Measurements from ENCODE around the gene RIT2.

RIT2 gene

DNA sequence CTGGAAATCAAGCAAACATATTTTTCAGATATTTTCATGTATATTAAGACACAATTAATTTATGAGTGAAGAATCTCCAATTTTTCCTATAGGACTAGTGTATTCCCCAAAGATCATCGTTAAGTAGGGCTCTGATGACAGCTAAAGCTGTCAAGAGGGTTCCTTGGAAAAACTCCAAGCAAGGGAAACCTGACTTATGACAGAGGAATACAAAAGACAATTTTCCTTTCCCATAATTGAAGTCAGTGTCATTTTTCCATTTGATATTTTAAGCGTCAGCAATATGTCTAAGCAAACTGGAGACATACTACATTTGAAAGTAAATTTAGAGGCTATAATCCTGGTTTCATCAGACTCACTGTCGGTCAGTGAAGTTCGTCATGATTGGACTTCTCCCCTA is 36.1 kb downstream of the RIT2 start:
- H3K9me3 ChIP-seq (ENCODE audit: severe bottlenecking), result no peaks in the 10 kb centered on the region
- TF ChIP-seq, protein P1, sequence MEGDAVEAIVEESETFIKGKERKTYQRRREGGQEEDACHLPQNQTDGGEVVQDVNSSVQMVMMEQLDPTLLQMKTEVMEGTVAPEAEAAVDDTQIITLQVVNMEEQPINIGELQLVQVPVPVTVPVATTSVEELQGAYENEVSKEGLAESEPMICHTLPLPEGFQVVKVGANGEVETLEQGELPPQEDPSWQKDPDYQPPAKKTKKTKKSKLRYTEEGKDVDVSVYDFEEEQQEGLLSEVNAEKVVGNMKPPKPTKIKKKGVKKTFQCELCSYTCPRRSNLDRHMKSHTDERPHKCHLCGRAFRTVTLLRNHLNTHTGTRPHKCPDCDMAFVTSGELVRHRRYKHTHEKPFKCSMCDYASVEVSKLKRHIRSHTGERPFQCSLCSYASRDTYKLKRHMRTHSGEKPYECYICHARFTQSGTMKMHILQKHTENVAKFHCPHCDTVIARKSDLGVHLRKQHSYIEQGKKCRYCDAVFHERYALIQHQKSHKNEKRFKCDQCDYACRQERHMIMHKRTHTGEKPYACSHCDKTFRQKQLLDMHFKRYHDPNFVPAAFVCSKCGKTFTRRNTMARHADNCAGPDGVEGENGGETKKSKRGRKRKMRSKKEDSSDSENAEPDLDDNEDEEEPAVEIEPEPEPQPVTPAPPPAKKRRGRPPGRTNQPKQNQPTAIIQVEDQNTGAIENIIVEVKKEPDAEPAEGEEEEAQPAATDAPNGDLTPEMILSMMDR (IDR thresholded peaks at IDR 0.05; ENCODE audit: poor library complexity, severe bottlenecking), result no peak
- no peak for DNase-seq (ENCODE audit: low spot score)
- H3K4me1 ChIP-seq (ENCODE audit: insufficient read depth, poor library complexity, severe bottlenecking), result no peaks in the 10 kb centered on the region
- H3K27me3 ChIP-seq (ENCODE audit: insufficient read depth, poor library complexity, severe bottlenecking), result peaks cover 4% of the 10 kb centered on the region
- H3K4me3 ChIP-seq (ENCODE audit: severe bottlenecking), result no peak overlapping the region
- no peak for ATAC-seq (ENCODE audit: low read depth)
- H3K27ac ChIP-seq (ENCODE audit: poor library complexity, severe bottlenecking), result no peak overlapping the region
- no peaks in the 10 kb centered on the region for H3K36me3 ChIP-seq (ENCODE audit: low read depth)

GRCh38 chr18:43078478-43079092 is 36.9 kb downstream of the RIT2 start:
- no peaks in the 10 kb centered on the region for H3K4me1 ChIP-seq (ENCODE audit: insufficient read depth, poor library complexity, severe bottlenecking)
- no peak overlapping the region for H3K4me3 ChIP-seq (ENCODE audit: severe bottlenecking)
- TF ChIP-seq, protein P1 (IDR thresholded peaks at IDR 0.05; ENCODE audit: poor library complexity, severe bottlenecking), result no peak
- peaks cover 4% of the 10 kb centered on the region for H3K27me3 ChIP-seq (ENCODE audit: insufficient read depth, poor library complexity, severe bottlenecking)
- no peaks in the 10 kb centered on the region for H3K9me3 ChIP-seq (ENCODE audit: severe bottlenecking)
- ATAC-seq (ENCODE audit: low read depth) (no peak), DNase-seq (ENCODE audit: low spot score) (no peak)
- no peaks in the 10 kb centered on the region for H3K36me3 ChIP-seq (ENCODE audit: low read depth)
- no peak overlapping the region for H3K27ac ChIP-seq (ENCODE audit: poor library complexity, severe bottlenecking)

GRCh38 chr18:43077510-43078308 is 37.8 kb downstream of the RIT2 start:
- Histone ChIP-seq H3K4me1 (ENCODE audit: insufficient read depth, poor library complexity, severe bottlenecking) (no peaks in the 10 kb centered on the region), H3K27me3 (ENCODE audit: insufficient read depth, poor library complexity, severe bottlenecking) (peaks cover 4% of the 10 kb centered on the region), H3K36me3 (ENCODE audit: low read depth) (no peaks in the 10 kb centered on the region), H3K9me3 (ENCODE audit: severe bottlenecking) (no peaks in the 10 kb centered on the region), H3K27ac (ENCODE audit: poor library complexity, severe bottlenecking) (no peak overlapping the region), H3K4me3 (ENCODE audit: severe bottlenecking) (no peak overlapping the region)
- ATAC-seq (ENCODE audit: low read depth), result no peak
- DNase-seq (ENCODE audit: low spot score), result no peak
- TF ChIP-seq, protein P1 (IDR thresholded peaks at IDR 0.05; ENCODE audit: poor library complexity, severe bottlenecking), result no peak

DNA sequence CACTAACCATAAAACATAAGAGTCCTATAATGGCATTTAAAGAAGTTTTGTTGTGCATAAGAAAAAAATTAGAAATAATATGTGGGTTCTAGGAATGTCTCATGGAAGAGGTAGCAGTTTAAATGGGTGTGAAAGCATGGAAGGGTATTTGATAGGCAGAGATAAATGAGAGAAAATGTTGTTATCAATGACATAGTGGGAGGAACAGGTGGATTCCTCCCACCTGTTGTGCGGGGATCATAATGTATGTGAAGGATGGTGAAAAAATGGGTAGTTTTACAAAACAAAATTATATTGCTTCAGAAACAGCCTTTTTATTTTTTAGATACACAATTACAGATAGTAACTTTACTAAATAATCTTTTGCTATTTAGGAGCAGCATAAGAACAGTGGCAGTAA is 41.7 kb downstream of the RIT2 start:
- DNase-seq (ENCODE audit: low spot score) (no peak), ATAC-seq (ENCODE audit: low read depth) (no peak)
- Histone ChIP-seq H3K4me1 (ENCODE audit: insufficient read depth, poor library complexity, severe bottlenecking) (no peaks in the 10 kb centered on the region), H3K36me3 (ENCODE audit: low read depth) (no peaks in the 10 kb centered on the region), H3K27me3 (ENCODE audit: insufficient read depth, poor library complexity, severe bottlenecking) (peaks cover 4% of the 10 kb centered on the region), H3K9me3 (ENCODE audit: severe bottlenecking) (no peaks in the 10 kb centered on the region), H3K27ac (ENCODE audit: poor library complexity, severe bottlenecking) (no peak overlapping the region), H3K4me3 (ENCODE audit: severe bottlenecking) (no peak overlapping the region)
- TF ChIP-seq, protein P1 (IDR thresholded peaks at IDR 0.05; ENCODE audit: poor library complexity, severe bottlenecking), result no peak

- Histone ChIP-seq H3K4me1 (ENCODE audit: insufficient read depth, poor library complexity, severe bottlenecking) (no peaks in the 10 kb centered on the region), H3K27ac (ENCODE audit: poor library complexity, severe bottlenecking) (no peak overlapping the region), H3K9me3 (ENCODE audit: severe bottlenecking) (no peaks in the 10 kb centered on the region), H3K36me3 (ENCODE audit: low read depth) (no peaks in the 10 kb centered on the region), H3K27me3 (ENCODE audit: insufficient read depth, poor library complexity, severe bottlenecking) (no peaks in the 10 kb centered on the region), H3K4me3 (ENCODE audit: severe bottlenecking) (no peak overlapping the region)
- TF ChIP-seq, protein P1 (IDR thresholded peaks at IDR 0.05; ENCODE audit: poor library complexity, severe bottlenecking), result no peak
- DNase-seq (ENCODE audit: low spot score), result no peak
- ATAC-seq (ENCODE audit: low read depth), result no peak
These were observed 46.7 kb downstream of the RIT2 start for GRCh38 chr18:43068781-43069180.

Measured in RWPE2 (cell line).